ENCODE results near the gene PAM.

DNA sequence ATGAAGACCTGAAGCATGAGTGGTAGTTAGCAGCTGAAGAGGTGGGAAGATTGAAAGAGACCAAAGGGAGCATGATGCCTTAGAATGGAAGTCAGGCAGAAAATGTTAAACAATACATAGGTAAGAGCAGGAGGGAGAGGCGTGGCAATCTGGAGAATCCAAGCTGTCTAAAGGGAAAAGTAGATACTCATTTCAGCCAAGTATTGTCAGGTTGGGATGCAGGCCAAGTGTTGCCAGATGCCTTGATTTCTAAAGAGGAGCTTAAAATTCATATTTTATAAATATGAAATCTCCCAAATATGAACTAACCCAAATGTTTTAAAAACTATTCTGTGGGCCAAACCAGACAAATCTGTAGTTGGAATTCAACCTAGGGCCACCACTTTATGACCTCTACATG, 4.2 kb downstream of the PAM start:
- TF ChIP-seq POLR2A (IDR thresholded peaks at IDR 0.05; ENCODE audit: low read depth, low read length) (no peak), GATA2 (IDR thresholded peaks at IDR 0.05; ENCODE audit: insufficient read depth, insufficient read length, low read depth, low read length) (no peak), EZH2 (IDR thresholded peaks at IDR 0.05; ENCODE audit: borderline replicate concordance, low read depth, low read length, severe bottlenecking) (no peak), JUN (IDR thresholded peaks at IDR 0.05; ENCODE audit: borderline replicate concordance, insufficient read depth, insufficient read length, low read depth) (no peak)
- TF ChIP-seq, protein P1, sequence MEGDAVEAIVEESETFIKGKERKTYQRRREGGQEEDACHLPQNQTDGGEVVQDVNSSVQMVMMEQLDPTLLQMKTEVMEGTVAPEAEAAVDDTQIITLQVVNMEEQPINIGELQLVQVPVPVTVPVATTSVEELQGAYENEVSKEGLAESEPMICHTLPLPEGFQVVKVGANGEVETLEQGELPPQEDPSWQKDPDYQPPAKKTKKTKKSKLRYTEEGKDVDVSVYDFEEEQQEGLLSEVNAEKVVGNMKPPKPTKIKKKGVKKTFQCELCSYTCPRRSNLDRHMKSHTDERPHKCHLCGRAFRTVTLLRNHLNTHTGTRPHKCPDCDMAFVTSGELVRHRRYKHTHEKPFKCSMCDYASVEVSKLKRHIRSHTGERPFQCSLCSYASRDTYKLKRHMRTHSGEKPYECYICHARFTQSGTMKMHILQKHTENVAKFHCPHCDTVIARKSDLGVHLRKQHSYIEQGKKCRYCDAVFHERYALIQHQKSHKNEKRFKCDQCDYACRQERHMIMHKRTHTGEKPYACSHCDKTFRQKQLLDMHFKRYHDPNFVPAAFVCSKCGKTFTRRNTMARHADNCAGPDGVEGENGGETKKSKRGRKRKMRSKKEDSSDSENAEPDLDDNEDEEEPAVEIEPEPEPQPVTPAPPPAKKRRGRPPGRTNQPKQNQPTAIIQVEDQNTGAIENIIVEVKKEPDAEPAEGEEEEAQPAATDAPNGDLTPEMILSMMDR (IDR thresholded peaks at IDR 0.05; ENCODE audit: extremely low read depth in 1 of 2, insufficient read depth in 1 of 2, low read depth in 1 of 2, low read length in 2 of 2) = no peak
